ENCODE results near the gene MED12L. TPM values are rescaled to one million over a fixed set of nuclear protein-coding genes. Genes with fewer than 3 reads are reported as not detected.
A peak's percentile ranks its signal among the peaks of the same experiment; 100 is the strongest.

Gene MED12L
- total RNA-seq, 1 donor = 4.0 TPM

GRCh38 chr3:151278230-151278629, 192.8 kb downstream of the MED12L start, which contains the start of gene P2RY14:
Gene P2RY14, minus strand, starts transcription at chr3:151278542. Its CDS starts 64,226 bp downstream, at chr3:151214316.
- no peaks in the 10 kb centered on the region for H3K9me3 ChIP-seq (ENCODE audit: low read depth, low read length)
- H3K4me1 ChIP-seq (ENCODE audit: insufficient read depth, low read length) = peaks cover 55% of the 10 kb centered on the region
- no peaks in the 10 kb centered on the region for H3K27me3 ChIP-seq (ENCODE audit: insufficient read depth, low read length)
- peak within 1 kb of the TSS; percentile 15 for H3K4me3 ChIP-seq (ENCODE audit: low read length)

GRCh38 chr3:151281671-151282324, 196.3 kb downstream of the MED12L start:
- H3K4me1 ChIP-seq (ENCODE audit: insufficient read depth, low read length) = peaks cover 33% of the 10 kb centered on the region
- no peak overlapping the region for H3K4me3 ChIP-seq (ENCODE audit: low read length)
- H3K9me3 ChIP-seq (ENCODE audit: low read depth, low read length) = no peaks in the 10 kb centered on the region
- H3K27me3 ChIP-seq (ENCODE audit: insufficient read depth, low read length) = no peaks in the 10 kb centered on the region

- no peaks in the 10 kb centered on the region for H3K9me3 ChIP-seq (ENCODE audit: low read depth, low read length)
- no peaks in the 10 kb centered on the region for H3K27me3 ChIP-seq (ENCODE audit: insufficient read depth, low read length)
These were observed 197.5 kb downstream of the MED12L start for GRCh38 chr3:151282921-151283320.

GRCh38 chr3:151283387-151283786, 197.9 kb downstream of the MED12L start:
- H3K4me1 ChIP-seq (ENCODE audit: insufficient read depth, low read length) = peaks cover 25% of the 10 kb centered on the region
- no peaks in the 10 kb centered on the region for H3K27me3 ChIP-seq (ENCODE audit: insufficient read depth, low read length)
- no peak overlapping the region for H3K4me3 ChIP-seq (ENCODE audit: low read length)
- no peaks in the 10 kb centered on the region for H3K9me3 ChIP-seq (ENCODE audit: low read depth, low read length)

More at GRCh38 chr3:151282921-151283320, 197.5 kb downstream of the MED12L start:
- H3K4me3 ChIP-seq (ENCODE audit: low read length) = no peak overlapping the region
- H3K4me1 ChIP-seq (ENCODE audit: insufficient read depth, low read length) = peaks cover 30% of the 10 kb centered on the region

GRCh38 chr3:151283907-151284461, 198.5 kb downstream of the MED12L start:
- Histone ChIP-seq H3K4me3 (ENCODE audit: low read length) (no peak overlapping the region), H3K27me3 (ENCODE audit: insufficient read depth, low read length) (no peaks in the 10 kb centered on the region), H3K9me3 (ENCODE audit: low read depth, low read length) (no peaks in the 10 kb centered on the region), H3K4me1 (ENCODE audit: insufficient read depth, low read length) (peaks cover 19% of the 10 kb centered on the region)

GRCh38 chr3:151285940-151286339, 200.5 kb downstream of the MED12L start:
- H3K27me3 ChIP-seq (ENCODE audit: insufficient read depth, low read length) = no peaks in the 10 kb centered on the region
- peaks cover 3% of the 10 kb centered on the region for H3K4me1 ChIP-seq (ENCODE audit: insufficient read depth, low read length)
- no peak overlapping the region for H3K4me3 ChIP-seq (ENCODE audit: low read length)
- H3K9me3 ChIP-seq (ENCODE audit: low read depth, low read length) = no peaks in the 10 kb centered on the region

- Histone ChIP-seq H3K4me3 (ENCODE audit: low read length) (no peak overlapping the region), H3K4me1 (ENCODE audit: insufficient read depth, low read length) (no peaks in the 10 kb centered on the region), H3K27me3 (ENCODE audit: insufficient read depth, low read length) (no peaks in the 10 kb centered on the region), H3K9me3 (ENCODE audit: low read depth, low read length) (no peaks in the 10 kb centered on the region)
These were observed 204.0 kb downstream of the MED12L start for GRCh38 chr3:151289445-151289844.

GRCh38 chr3:151290673-151291072, 205.2 kb downstream of the MED12L start:
- Histone ChIP-seq H3K4me1 (ENCODE audit: insufficient read depth, low read length) (no peaks in the 10 kb centered on the region), H3K4me3 (ENCODE audit: low read length) (no peak overlapping the region), H3K9me3 (ENCODE audit: low read depth, low read length) (no peaks in the 10 kb centered on the region), H3K27me3 (ENCODE audit: insufficient read depth, low read length) (no peaks in the 10 kb centered on the region)

- Histone ChIP-seq H3K9me3 (ENCODE audit: low read depth, low read length) (no peaks in the 10 kb centered on the region), H3K27me3 (ENCODE audit: insufficient read depth, low read length) (no peaks in the 10 kb centered on the region), H3K4me1 (ENCODE audit: insufficient read depth, low read length) (no peaks in the 10 kb centered on the region), H3K4me3 (ENCODE audit: low read length) (no peak overlapping the region)
These were observed 207.7 kb downstream of the MED12L start for GRCh38 chr3:151293127-151293526.

GRCh38 chr3:151296226-151296625, 210.8 kb downstream of the MED12L start:
- no peaks in the 10 kb centered on the region for H3K4me1 ChIP-seq (ENCODE audit: insufficient read depth, low read length)
- no peaks in the 10 kb centered on the region for H3K27me3 ChIP-seq (ENCODE audit: insufficient read depth, low read length)
- H3K9me3 ChIP-seq (ENCODE audit: low read depth, low read length) = no peaks in the 10 kb centered on the region
- H3K4me3 ChIP-seq (ENCODE audit: low read length) = no peak overlapping the region

GRCh38 chr3:151297429-151297828, 212.0 kb downstream of the MED12L start:
- Histone ChIP-seq H3K4me3 (ENCODE audit: low read length) (no peak overlapping the region), H3K27me3 (ENCODE audit: insufficient read depth, low read length) (no peaks in the 10 kb centered on the region), H3K9me3 (ENCODE audit: low read depth, low read length) (no peaks in the 10 kb centered on the region), H3K4me1 (ENCODE audit: insufficient read depth, low read length) (no peaks in the 10 kb centered on the region)

- Histone ChIP-seq H3K9me3 (ENCODE audit: low read depth, low read length) (no peaks in the 10 kb centered on the region), H3K27me3 (ENCODE audit: insufficient read depth, low read length) (no peaks in the 10 kb centered on the region), H3K4me1 (ENCODE audit: insufficient read depth, low read length) (no peaks in the 10 kb centered on the region), H3K4me3 (ENCODE audit: low read length) (no peak overlapping the region)
These were observed 213.5 kb downstream of the MED12L start for GRCh38 chr3:151299006-151299405.

GRCh38 chr3:151300539-151300938, 215.1 kb downstream of the MED12L start:
- no peaks in the 10 kb centered on the region for H3K27me3 ChIP-seq (ENCODE audit: insufficient read depth, low read length)

GRCh38 chr3:151301787-151302186, 216.3 kb downstream of the MED12L start:
- Histone ChIP-seq H3K9me3 (ENCODE audit: low read depth, low read length) (no peaks in the 10 kb centered on the region), H3K4me3 (ENCODE audit: low read length) (no peak overlapping the region), H3K27me3 (ENCODE audit: insufficient read depth, low read length) (no peaks in the 10 kb centered on the region), H3K4me1 (ENCODE audit: insufficient read depth, low read length) (no peaks in the 10 kb centered on the region)

More at GRCh38 chr3:151300539-151300938, 215.1 kb downstream of the MED12L start:
- Histone ChIP-seq H3K9me3 (ENCODE audit: low read depth, low read length) (no peaks in the 10 kb centered on the region), H3K4me1 (ENCODE audit: insufficient read depth, low read length) (no peaks in the 10 kb centered on the region), H3K4me3 (ENCODE audit: low read length) (no peak overlapping the region)

GRCh38 chr3:151303751-151304150, 218.3 kb downstream of the MED12L start:
- no peaks in the 10 kb centered on the region for H3K9me3 ChIP-seq (ENCODE audit: low read depth, low read length)
- H3K4me3 ChIP-seq (ENCODE audit: low read length) = no peak overlapping the region
- H3K27me3 ChIP-seq (ENCODE audit: insufficient read depth, low read length) = no peaks in the 10 kb centered on the region
- no peaks in the 10 kb centered on the region for H3K4me1 ChIP-seq (ENCODE audit: insufficient read depth, low read length)
